HG02852 (cell line): ENCODE measurements around the gene BEGAIN.

Source experiments
- ATAC-seq: cut with Tn5 transposase; IDR thresholded peaks from one replicate; pipeline ENCODE4 v1.9.1; 2021; ENCODE audit warnings: mild to moderate bottlenecking, moderate library complexity; ENCODE audit not compliant: unreplicated experiment

The BEGAIN gene

GRCh38 chr14:100582496-100583165 is 4.6 kb downstream of the BEGAIN start:
- no peak for ATAC-seq

DNA sequence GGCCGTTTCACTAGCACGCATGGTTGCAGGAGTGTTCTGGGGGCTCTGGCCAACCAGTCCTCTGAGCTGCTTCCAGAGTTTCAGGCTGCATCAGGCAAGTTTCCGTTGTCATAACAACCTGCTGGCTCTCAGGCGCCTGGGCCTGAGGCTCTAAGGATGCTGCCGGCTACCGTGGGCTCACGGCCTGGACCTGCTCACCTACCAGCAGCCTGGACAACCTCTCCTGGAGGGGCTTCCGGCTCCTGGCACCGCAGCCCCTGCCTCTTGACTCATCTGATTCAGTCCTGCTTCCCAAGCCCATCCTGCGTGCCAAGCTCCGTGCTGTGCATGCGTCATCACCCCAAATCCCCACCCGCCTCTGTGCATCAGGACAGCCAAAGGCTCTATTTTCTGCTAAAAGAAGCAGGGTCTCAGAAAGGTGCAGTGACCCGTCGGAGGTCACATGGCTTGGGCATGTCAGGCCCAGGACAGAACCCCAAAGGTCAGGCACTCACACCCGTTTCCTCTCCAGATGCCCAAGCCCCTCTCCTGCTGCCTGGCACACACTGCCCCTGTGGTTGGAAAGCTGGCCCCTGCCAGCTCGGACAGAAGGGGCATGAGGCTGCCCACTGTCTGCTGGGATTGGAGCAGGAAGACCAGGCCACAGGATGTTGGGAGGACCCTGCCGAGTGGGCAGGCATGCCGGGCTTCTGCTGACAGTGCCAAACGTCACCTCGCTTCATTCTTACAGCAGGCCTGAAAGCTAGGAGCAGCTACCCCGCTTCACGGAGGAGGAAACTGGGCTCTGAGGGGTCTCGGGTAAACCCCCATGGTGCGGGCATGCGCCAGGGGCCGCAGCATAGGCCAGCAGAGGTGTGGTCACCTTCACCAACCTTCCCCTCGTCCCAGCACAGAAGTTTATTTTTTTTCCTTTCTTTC is 5.7 kb downstream of the BEGAIN start:
- ATAC-seq: no peak

DNA sequence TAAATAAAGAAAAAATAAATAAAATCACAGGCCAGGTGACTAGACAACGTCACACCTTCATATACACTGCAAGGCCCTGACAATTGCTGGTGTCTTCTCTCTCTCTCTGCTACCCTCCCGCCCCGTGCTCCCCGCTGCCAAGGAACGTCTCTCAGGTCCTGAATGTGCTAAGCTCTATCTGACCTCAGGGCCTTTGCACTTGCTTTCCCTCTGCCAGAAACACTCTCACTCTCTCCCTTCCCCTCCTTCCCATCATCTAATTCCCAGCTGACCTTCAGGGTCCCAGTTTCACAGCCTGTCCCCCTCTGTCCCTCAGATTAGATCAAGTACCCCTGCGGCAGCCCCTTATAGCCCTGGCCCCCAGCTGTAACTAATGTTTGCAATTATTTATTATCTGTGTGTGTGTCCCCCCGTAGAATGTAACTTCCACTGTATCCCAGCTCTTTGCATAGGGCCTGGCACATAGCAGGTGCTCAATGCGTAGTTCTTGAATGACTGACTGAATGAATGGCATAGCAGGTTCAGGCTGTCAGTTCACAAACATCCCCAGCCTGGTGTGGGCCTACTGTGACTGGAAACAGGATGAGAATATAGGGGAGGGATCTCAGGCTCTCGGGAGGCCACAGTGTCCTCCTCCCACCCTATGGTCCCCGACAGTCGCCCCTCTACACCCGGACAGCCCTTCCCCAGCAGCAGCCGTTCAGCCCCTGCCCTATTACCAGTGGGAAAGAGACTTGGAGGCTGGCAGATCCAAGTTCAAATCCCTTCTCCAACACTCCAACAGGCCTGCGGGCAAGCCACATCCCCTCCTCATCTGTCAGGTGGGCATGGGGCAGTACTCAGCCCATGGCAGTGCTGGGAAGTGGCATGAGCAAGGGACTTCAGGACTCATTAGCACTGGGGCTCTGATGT is 6.6 kb downstream of the BEGAIN start:
- no peak for ATAC-seq

DNA sequence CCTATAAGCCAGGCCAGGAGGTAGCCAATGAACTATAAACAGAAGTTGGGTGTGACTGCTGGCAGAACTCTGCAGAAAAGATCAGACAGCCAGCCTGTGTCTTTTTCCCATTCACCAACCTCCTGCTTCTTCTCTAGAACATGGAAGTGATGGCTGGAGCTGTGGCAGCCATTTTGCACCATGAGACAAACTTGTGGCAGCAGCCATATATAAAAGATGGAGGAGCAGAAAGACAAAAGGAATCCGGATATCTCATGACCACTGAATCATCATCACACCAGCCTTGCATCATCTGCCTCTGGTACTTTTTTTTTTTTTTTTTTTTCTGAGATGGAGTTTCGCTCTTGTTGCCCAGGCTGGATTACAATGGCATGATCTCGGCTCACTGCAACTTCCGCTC is 8.7 kb downstream of the BEGAIN start:
- ATAC-seq: no peak

DNA sequence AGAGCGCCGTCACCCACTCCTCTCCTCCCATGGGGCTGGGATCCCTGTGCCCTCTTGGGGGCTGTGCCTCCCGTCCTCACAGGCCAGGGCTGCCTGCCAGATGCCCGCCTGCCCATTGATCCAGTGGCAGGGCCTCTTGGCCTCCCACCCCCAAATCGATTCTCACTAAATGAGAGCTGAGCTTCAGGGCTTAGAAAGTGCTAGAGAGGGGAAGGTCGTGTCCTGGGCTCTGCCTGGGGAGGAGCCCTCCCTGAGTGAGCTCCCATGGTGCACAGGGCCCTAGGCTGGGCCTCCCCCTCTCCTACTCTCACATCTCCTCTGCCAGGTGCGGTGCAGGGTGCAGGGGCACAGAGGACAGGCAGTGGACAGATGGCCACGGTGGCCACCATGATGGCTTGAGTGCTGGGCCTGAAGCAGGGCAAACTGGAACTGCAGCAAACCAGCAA is 9.2 kb downstream of the BEGAIN start:
- ATAC-seq: no peak

GRCh38 chr14:100577321-100577985 is 9.8 kb downstream of the BEGAIN start:
- ATAC-seq: no peak

- ATAC-seq: no peak
These were observed 10.8 kb downstream of the BEGAIN start for GRCh38 chr14:100576091-100577085.

GRCh38 chr14:100575266-100575995 is 11.8 kb downstream of the BEGAIN start:
- ATAC-seq: no peak

- ATAC-seq: no peak
These were observed 12.6 kb downstream of the BEGAIN start for GRCh38 chr14:100574642-100575031.

GRCh38 chr14:100573757-100574641 is 13.2 kb downstream of the BEGAIN start:
- ATAC-seq: no peak

GRCh38 chr14:100573002-100573756 is 14.0 kb downstream of the BEGAIN start:
- ATAC-seq: no peak

GRCh38 chr14:100572543-100572942 is 14.7 kb downstream of the BEGAIN start:
- no peak for ATAC-seq

GRCh38 chr14:100571837-100572236 is 15.4 kb downstream of the BEGAIN start:
- no peak for ATAC-seq

DNA sequence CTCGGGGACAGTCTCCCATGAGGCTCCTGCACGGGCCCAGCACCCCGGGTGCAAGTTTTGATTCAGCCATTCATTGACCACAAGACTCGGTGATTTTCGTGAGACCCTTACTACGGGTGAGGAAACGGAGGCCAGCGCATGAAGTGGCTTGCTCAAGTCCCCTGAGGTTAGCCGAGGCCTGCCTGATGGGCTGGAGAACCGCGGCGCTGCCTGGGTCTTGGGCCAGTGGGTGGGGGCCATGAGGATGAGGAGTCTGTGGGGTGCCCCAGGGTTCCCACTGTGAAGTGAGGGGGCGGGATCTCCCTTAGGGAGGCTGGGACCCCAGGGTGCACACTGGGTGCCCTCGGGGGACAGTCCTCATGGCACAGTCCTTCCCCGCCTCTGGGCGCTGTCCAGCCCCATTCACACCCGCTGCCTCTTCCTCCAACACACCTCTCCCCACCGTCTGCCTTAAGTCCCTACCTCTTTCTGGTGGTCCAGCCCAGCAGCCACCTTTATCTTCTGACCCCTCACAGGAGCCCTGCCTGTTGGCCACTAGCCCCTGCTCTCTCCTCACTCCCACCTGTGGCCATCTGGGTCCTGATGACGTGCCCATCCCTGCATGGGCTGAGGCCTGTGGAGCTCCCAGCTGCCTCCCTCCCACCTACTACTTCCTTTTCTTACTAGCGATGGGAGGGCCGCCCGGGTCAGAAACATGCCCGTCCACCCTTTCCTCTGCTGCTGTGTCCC is 16.3 kb downstream of the BEGAIN start:
- no peak for ATAC-seq

DNA sequence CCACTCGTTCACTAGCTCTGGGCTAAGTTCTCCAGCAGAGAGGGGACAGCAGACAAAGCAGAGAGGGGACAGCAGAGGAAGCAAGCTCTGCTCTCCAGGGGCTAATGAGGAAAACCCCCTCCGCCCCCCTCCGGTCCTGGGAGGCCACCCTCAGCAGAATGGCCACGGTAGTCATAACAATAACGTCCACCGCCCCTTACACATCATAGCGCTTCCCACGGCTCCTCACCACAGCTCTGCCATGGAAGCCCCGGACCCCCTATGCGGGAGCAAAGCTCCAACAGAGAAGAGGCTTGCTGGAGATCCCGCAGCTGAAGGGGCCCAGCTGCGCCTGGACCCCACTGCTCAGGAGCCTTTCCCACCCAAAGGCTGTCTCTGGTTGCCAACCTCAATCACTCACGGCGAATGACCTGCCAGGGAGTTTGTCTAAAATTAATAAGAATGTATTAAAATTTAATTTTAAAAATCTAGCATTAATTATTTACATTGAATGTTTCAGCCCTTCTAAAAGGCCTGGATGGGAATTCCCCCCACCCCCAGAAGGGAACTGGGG is 17.4 kb downstream of the BEGAIN start:
- ATAC-seq: no peak
